GM21576 (cell line): ENCODE data around the gene CLASP2.
"Not testable (repeated sequence)": the region's sequence is repeated elsewhere in the genome, so short reads cannot be mapped to it uniquely, and the experiment has no call there.

Experiments
- ATAC-seq: cut with Tn5 transposase; IDR thresholded peaks from one replicate; pipeline ENCODE4 v1.9.1; 2021; ENCODE audit warnings: mild to moderate bottlenecking, moderate library complexity; ENCODE audit not compliant: unreplicated experiment

Gene CLASP2

GRCh38 chr3:33690341-33690740, 27.7 kb downstream of the CLASP2 start:
- no peak for ATAC-seq

GRCh38 chr3:33687406-33688010, 30.5 kb downstream of the CLASP2 start:
- no peak for ATAC-seq

- ATAC-seq = no peak
These were observed 35.3 kb downstream of the CLASP2 start for GRCh38 chr3:33682770-33683169.

DNA sequence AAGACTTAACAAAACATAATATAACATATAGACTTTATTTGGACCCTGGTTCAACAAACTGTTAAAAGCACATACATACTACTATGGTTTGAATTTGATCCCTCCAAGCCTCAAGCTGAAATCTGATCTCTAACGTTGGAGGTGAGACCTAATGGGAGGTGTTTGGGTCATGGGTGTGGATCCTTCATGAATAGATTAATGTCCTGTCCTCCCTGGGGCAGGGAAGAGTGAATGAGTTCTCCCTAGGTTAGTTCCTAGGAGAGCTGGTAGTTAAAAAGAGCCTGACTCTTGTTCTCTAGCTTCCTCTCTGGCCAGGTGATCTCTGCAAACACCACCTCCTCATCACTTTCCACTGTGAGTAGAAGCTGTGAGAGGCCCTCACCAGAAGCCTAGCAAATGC, 36.4 kb downstream of the CLASP2 start:
- ATAC-seq = no peak

DNA sequence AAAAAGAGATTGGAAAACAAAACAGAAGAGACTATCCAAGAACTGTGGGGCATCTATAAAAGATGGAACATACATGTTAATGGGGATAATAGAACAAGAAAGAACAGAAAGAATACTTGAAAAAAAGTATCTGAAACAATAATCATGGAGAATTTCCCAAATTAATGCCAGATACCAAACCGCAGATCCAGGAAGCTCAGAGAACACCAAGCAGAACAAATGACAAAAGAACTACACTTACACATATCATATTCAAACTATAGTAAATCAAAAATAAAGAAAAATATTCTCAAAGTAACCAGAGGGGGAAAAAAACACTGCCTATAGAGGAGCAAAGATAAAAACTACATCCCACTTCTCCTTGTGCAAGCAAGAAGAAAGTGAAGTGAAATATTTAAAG, 40.0 kb downstream of the CLASP2 start:
- ATAC-seq = no peak

DNA sequence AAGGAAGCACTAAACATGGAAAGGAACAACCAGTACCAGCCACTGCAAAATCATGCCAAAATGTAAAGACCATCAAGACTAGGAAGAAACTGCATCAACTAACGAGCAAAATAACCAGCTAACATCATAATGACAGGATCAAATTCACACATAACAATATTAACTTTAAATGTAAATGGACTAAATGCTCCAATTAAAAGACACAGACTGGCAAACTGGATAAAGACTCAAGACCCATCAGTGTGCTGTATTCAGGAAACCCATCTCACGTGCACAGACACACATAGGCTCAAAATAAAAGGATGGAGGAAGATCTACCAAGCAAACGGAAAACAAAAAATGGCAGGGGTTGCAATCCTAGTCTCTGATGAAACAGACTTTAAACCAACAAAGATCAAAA, 44.6 kb downstream of the CLASP2 start:
- not testable (repeated sequence) for ATAC-seq

- no peak for ATAC-seq
These were observed 49.4 kb downstream of the CLASP2 start for GRCh38 chr3:33668618-33669017.

DNA sequence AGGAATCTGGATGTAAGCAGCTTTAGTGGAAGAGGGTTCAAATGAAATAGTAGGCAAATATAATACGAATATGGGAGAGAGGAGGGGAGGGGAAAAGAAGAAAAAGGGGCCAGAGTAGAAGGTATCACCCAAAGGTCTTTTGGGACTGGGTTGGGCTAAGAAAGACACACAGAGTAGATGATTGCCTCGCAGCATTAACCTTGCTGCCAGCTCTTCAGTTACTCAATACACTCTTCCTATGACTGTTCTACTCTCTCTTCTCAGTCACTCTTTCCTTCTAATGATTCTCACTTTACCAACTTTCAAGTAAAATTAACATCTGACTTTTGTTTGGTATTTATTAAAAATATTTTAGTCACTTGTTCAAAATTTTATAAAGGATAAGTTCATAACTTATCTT, 52.8 kb downstream of the CLASP2 start:
- no peak for ATAC-seq

- ATAC-seq = no peak
These were observed 53.9 kb downstream of the CLASP2 start for GRCh38 chr3:33664195-33664594.

GRCh38 chr3:33663042-33663441, 55.0 kb downstream of the CLASP2 start:
- no peak for ATAC-seq

DNA sequence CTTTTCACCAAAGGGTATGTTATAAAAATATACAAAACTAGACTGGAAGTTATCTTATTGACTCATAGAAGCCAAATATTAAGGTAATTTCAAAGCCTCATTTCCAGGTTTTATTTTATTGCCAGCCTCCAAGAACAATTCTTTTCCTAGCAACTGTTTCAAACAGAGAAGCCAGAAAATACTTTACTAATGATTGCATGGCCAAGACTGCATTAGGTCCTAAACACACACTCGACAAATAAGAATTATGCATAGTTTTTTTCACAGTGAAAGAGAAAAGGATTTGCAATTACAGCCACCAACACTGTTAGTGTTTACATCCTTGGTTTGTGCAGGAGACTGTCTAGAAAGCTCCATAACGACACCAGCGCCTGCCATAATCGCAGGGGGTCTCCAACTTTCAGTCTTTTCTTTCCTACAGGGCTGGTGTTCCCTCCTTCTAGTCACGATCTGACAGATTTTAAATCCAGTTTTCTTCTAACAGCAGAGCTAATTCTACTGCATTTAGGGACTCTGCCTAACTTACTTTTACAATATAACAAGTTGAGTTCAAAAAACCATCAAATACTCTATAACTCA, 58.1 kb downstream of the CLASP2 start:
- ATAC-seq = no peak

DNA sequence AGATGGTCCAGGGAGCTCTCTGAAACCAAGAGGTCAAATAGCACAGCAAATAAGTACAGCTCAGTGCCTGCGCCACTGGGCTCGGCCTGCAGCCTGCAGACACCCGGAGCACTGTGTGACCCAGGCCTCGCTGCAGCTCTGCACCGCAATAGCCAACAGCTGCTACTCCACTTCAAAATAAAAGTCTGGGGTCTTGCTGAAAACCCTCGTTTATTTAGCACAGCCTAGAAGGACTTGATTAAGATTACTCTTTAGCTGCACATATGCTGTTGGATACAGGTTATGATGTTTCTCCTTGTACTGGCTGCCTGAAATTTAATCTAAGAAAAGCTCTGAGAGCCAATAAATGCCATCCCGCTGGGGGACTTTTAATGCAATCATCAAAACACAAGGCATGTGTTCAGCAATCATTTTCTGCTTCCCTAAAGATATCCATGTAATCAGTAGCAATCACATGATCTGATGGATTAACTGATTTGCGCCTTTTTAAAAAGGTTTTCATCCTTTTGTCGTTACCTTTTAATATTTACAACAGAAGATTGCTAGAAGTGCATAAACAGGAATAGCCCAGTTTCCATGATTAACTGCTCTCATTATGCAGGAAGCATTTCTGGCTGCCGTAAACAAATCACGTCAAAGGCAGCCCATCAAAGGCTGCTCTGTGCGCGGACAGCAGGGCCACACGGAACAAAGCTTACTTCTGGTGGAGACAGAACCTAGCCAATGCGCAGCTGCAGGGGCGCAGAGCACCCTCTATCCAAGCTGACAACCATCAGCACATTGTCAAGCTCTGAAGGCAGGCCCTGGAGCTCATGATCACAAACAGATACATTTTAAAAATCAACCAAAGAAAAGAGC, 58.8 kb downstream of the CLASP2 start:
- ATAC-seq = peak; percentile 91

DNA sequence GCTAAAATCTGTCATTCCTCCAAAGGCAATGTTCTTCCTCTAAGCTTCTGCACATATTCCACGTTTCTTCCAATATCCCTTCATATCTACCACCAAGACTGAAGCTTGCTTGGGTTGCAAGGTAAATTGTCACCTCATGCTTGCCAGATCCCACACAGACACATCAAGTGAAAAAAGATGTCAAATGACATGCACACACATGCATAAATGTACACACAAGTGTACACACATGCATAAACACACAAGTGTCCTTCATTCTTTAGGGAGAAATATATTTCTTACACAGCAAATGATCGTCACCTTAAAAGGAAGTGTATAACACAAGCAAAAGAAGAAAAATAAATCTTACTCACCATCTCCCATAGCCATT, 59.4 kb downstream of the CLASP2 start:
- ATAC-seq = no peak

- no peak for ATAC-seq
These were observed 60.0 kb downstream of the CLASP2 start for GRCh38 chr3:33658039-33658438.

GRCh38 chr3:33652736-33653135, 65.3 kb downstream of the CLASP2 start:
- no peak for ATAC-seq

- not testable (repeated sequence) for ATAC-seq
These were observed 67.0 kb downstream of the CLASP2 start for GRCh38 chr3:33651101-33651500.

DNA sequence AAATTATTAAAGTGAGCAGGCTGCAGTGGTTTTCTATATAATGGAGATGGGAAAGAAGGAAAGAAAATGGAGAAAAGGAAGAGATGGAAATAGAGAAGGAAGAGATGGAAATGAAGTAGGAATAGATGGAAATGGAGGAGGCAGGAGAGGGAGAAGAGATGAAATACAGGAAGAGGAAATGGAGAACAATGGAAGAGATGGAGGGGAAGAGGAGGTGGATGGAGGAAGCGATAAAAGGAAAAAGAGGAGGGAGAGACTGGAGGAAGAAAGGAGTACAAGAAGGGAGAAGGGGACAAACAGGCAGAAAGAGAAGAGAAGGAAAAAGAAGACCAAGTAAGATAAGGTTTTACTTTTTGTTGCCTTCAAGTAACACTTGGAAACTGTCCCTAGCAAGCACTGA, 67.6 kb downstream of the CLASP2 start:
- no peak for ATAC-seq

DNA sequence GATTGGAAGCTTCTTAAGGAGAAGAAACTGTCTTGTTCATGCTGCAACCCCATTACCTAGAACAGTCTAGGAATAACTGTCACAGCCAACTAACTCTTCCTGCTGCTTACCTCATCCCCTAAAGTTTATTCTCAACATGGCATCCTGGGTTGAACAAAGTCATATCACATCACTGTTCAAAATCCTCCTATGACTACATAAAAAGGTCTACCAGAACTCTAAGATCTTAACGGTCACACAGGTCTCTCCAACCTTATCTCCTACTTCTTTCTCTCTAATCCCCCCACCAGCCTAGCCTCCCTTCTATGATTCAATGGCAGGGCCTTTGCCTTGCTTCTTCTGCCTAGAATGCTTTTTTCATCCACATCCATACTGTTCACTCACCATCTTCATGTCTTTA, 69.3 kb downstream of the CLASP2 start:
- no peak for ATAC-seq

DNA sequence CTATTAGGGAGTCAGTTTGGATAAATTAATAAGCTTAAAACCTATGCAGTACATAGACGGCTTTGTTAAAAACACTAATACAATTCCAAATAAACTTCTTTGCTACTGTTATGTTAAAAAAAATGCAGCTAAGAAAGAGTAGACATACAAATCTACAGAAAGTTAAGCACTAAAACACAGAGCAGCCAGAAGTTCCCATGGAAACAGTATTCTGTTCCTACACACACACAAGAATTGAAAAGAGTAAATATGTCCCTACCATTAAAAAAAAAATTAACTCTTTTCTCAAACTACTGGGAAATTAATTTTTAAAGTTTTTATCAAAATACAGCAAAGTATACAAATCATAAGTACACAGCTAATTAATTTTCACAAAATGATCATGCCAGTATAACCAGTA, 71.6 kb downstream of the CLASP2 start:
- ATAC-seq = no peak

DNA sequence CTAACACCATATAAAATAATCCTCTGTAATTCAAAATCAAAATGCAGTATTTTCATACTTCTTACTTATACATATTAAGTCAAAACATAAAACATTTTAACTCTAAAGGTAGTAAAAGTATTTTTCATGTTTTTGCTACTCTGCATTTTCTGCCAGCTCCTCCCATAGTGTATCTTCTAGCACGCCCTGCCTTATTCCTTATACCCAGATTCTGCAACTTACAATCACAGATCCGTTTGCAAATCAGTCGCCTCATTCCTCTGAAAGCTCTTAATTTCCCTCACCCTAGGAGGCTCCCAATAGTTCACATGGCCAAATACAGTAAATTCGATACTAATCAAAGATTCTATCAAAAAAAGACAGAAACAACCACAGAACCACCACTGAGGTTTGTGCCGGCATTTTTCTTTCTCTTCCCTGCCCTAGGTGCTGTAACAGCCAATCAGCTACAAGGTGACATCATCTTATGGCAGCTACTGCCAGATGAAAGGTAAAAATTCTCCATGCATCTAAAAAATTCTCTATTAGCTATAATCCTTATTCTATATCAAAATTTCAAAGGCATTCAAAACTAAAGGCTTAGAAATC, 72.9 kb downstream of the CLASP2 start:
- ATAC-seq = no peak

DNA sequence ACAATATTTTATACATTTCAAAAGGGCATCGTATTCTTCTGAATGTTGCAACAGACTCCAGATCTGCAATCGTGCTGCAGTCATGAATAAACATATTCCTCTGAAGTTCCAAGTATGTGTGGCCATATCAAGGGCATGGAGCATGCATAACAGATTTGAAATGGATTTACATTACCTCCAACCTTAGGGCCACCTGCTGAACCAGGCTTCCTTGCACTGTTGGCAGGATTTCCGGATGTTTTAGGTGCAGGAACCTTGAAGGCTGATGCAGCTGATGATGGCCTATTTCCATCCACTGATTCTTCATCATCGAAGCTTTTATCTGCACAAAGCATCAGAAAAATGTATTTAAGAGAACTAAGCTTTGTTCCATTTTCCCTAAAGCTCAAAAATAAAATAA, 73.5 kb downstream of the CLASP2 start:
- no peak for ATAC-seq

DNA sequence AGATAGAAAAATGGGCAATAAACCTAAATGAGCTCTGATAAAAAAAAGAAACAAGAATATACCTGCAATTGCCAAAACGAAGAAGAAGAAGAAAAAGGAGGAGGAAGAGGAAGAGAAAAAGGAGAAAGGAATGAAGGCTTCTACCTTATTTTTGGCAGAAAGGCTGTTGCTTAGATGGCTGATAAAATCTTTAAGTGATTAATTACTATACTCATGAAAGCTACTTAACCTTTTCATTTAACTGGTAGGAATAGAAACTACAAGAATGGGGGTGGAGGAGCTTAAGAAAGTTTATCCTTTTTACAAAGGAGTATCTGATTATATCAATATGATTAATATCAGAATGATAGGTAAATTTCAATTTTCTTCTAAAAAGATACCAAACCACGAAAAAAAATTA, 75.2 kb downstream of the CLASP2 start:
- ATAC-seq = no peak
